HCT116 (cell line): ENCODE measurements around the gene LRIT2. TPM values are rescaled to one million over a fixed set of nuclear protein-coding genes. Genes with fewer than 3 reads are reported as not detected.

ENCODE experiments used
- ATAC-seq: fragments of 200-7000 bp; cut with Tn5 transposase; 2 replicates; pipeline ENCODE4 v1.9.1; 2020; ENCODE audit warnings: mild to moderate bottlenecking, moderate library complexity
- BruUV-seq: library from RNA; stranded (reverse); fragments of 400-500 nt; replicated peaks from 2 replicates; lab custom pipeline; 2021; lab: Mats Ljungman, UMichigan
- CTCF ChIA-PET: fragments of 300-600 bp; sonication (Branson Sonifier 250); formaldehyde crosslinking; loops from one replicate; lab custom pipeline; 2021; ENCODE audit warnings: antibody characterized with exemption; lab: Charles Lee
- POLR2A ChIA-PET: fragments of 300-600, 350-600 bp; sonication (Branson Sonifier 250); formaldehyde crosslinking; loops from one replicate; lab custom pipeline; 2021; ENCODE audit warnings: antibody characterized with exemption; lab: Charles Lee
- RAD21 ChIA-PET, 2 experiments: fragments of 300-600 bp; sonication (Branson Sonifier 250); formaldehyde crosslinking; loops; one replicate each; lab custom pipeline; 2023; ENCODE audit warnings: low total read pairs in 2 of 2; ENCODE audit not compliant: uncharacterized antibody in 2 of 2, unreplicated experiment in 2 of 2, low non-redundant PET in 1 of 2; lab: Charles Lee
- DNase-seq: peaks from one replicate; pipeline ENCODE4 v3.0.0-alpha.2; 2010; ENCODE audit warnings: low read depth, low spot score
- H2AFZ ChIP-seq: fragments of 200-600 bp; shearing (Covaris generic), sonication (generic); 2 replicates; pipeline ENCODE4 v1.6.1; 2017; ENCODE audit warnings: low read depth, mixed run types, mixed read lengths, antibody characterized with exemption, low read length; ENCODE audit not compliant: poor library complexity, severe bottlenecking
- H3K27ac ChIP-seq: 2 replicates; pipeline ENCODE4 v1.5.1; 2012; ENCODE audit warnings: low read depth, low read length
- H3K27me3 ChIP-seq: fragments of 200-600 bp; sonication (generic); 2 replicates; pipeline ENCODE4 v1.6.1; 2016; ENCODE audit warnings: mixed run types, low read length, mixed read lengths; ENCODE audit not compliant: insufficient read depth
- H3K36me3 ChIP-seq, 2 experiments: fragments of 200-500 bp in 1 of 2; fragments of 200-600 bp in 1 of 2; sonication (Bioruptor generic) in 1 of 2; sonication (generic) in 1 of 2; 2 replicates each; pipeline versions ENCODE4 v1.5.1 to v1.6.1; 2014 to 2016; ENCODE audit warnings: low read length in 2 of 2, inconsistent platforms in 1 of 2, mixed read lengths in 1 of 2, mixed run types in 1 of 2; ENCODE audit not compliant: insufficient read depth in 2 of 2, control insufficient read depth in 1 of 2
- H3K4me1 ChIP-seq, 2 experiments: fragments of 200-600 bp in 1 of 2; sonication (generic) in 1 of 2; 2 replicates each; pipeline versions ENCODE4 v1.5.1 to v1.6.1; 2012 to 2017; ENCODE audit warnings: low read length in 2 of 2, inconsistent platforms in 1 of 2, mild to moderate bottlenecking in 1 of 2, mixed read lengths in 1 of 2, mixed run types in 1 of 2, moderate library complexity in 1 of 2; ENCODE audit not compliant: insufficient read depth in 2 of 2, control insufficient read depth in 1 of 2
- H3K4me2 ChIP-seq: fragments of 200-600 bp; sonication (generic); 2 replicates; pipeline ENCODE4 v1.6.1; 2017; ENCODE audit warnings: mixed run types, low read length, mixed read lengths
- H3K4me3 ChIP-seq, 2 experiments: fragments of 200-600 bp in 1 of 2; sonication (generic) in 1 of 2; replicated peaks in 1 of 2; 2 replicates each; pipeline ENCODE4 v1.5.1; 2011 to 2016; ENCODE audit warnings: low read length in 2 of 2, control low read depth in 1 of 2, low read depth in 1 of 2, mild to moderate bottlenecking in 1 of 2, mixed read lengths in 1 of 2, mixed run types in 1 of 2
- H3K79me2 ChIP-seq: fragments of 200-600 bp; sonication (generic); 2 replicates; pipeline ENCODE4 v1.6.1; 2017; ENCODE audit warnings: mild to moderate bottlenecking, mixed run types, low read length, moderate library complexity, mixed read lengths; ENCODE audit not compliant: insufficient read depth
- H3K9ac ChIP-seq: fragments of 200-600 bp; sonication (generic); 2 replicates; pipeline ENCODE4 v1.6.1; 2016; ENCODE audit warnings: low read length, mixed read lengths
- H3K9me2 ChIP-seq: fragments of 200-600 bp; sonication (generic), shearing (Covaris generic); 2 replicates; pipeline ENCODE4 v1.6.1; 2017; ENCODE audit warnings: mixed run types, mild to moderate bottlenecking, moderate library complexity; ENCODE audit not compliant: insufficient read depth
- H3K9me3 ChIP-seq, 2 experiments: fragments of 200-500 bp in 1 of 2; fragments of 200-600 bp in 1 of 2; sonication (Bioruptor generic) in 1 of 2; sonication (generic) in 1 of 2; 2 replicates each; pipeline ENCODE4 v1.6.1; 2014 to 2017; ENCODE audit warnings: low read length in 2 of 2, mixed read lengths in 2 of 2, inconsistent platforms in 1 of 2, low read depth in 1 of 2, mild to moderate bottlenecking in 1 of 2, mixed run types in 1 of 2, moderate library complexity in 1 of 2; ENCODE audit not compliant: control insufficient read depth in 1 of 2, insufficient read depth in 1 of 2
- H4K20me1 ChIP-seq: fragments of 200-600 bp; sonication (generic), shearing (Covaris generic); 2 replicates; pipeline ENCODE4 v1.6.1; 2017; ENCODE audit warnings: mixed run types, mild to moderate bottlenecking, moderate library complexity; ENCODE audit not compliant: insufficient read depth
- ATF3 ChIP-seq: IDR thresholded peaks from 2 replicates; pipeline ENCODE4 v1.6.1; 2012
- CBX3 ChIP-seq: IDR thresholded peaks from 2 replicates; pipeline ENCODE4 v1.6.1; 2012; ENCODE audit warnings: low read depth
- CEBPB ChIP-seq: IDR thresholded peaks from 2 replicates; pipeline ENCODE4 v1.6.1; 2012; ENCODE audit warnings: low read depth
- CTCF ChIP-seq, 3 experiments: fragments of 200-600 bp in 1 of 3; sonication (generic) in 1 of 3; IDR thresholded peaks in 2 of 3; conservative IDR thresholded peaks in 1 of 3; 2 replicates each; pipeline ENCODE4 v1.5.1; 2012 to 2017; ENCODE audit warnings: low read depth in 2 of 3, low read length in 2 of 3, antibody characterized with exemption in 1 of 3, borderline replicate concordance in 1 of 3, control low read depth in 1 of 3, mild to moderate bottlenecking in 1 of 3, mixed read lengths in 1 of 3, mixed run types in 1 of 3, moderate library complexity in 1 of 3; ENCODE audit not compliant: insufficient read depth in 1 of 3
- EGR1 ChIP-seq: IDR thresholded peaks from 2 replicates; pipeline ENCODE4 v1.6.1; 2012; ENCODE audit warnings: low read depth
- ELF1 ChIP-seq: IDR thresholded peaks from 2 replicates; pipeline ENCODE4 v1.6.1; 2012; ENCODE audit warnings: low read depth, borderline replicate concordance
- EZH2 ChIP-seq: fragments of 200-600 bp; sonication (generic); IDR thresholded peaks from 2 replicates; pipeline ENCODE4 v1.6.1; 2017; ENCODE audit warnings: antibody characterized with exemption, mixed run types
- FOSL1 ChIP-seq: IDR thresholded peaks from 2 replicates; pipeline ENCODE4 v1.6.1; 2012; ENCODE audit warnings: low read depth
- MAX ChIP-seq: IDR thresholded peaks from 2 replicates; pipeline ENCODE4 v1.6.1; 2012
- POLR2A ChIP-seq: IDR thresholded peaks from 2 replicates; pipeline ENCODE4 v1.7.0; 2011; ENCODE audit warnings: borderline replicate concordance; ENCODE audit not compliant: insufficient read depth, insufficient read length; ENCODE audit errors: extremely low read depth
- POLR2AphosphoS5 ChIP-seq: IDR thresholded peaks from 2 replicates; pipeline ENCODE4 v1.6.1; 2011; ENCODE audit warnings: mild to moderate bottlenecking, low read depth, low read length, moderate library complexity
- RAD21 ChIP-seq: IDR thresholded peaks from 2 replicates; pipeline ENCODE4 v1.6.1; 2012; ENCODE audit warnings: low read depth, mild to moderate bottlenecking
- REST ChIP-seq: IDR thresholded peaks from 2 replicates; pipeline ENCODE4 v1.6.1; 2012; ENCODE audit warnings: low read depth
- SIN3A ChIP-seq: IDR thresholded peaks from 2 replicates; pipeline ENCODE4 v1.6.1; 2012; ENCODE audit warnings: low read depth
- SP1 ChIP-seq: IDR thresholded peaks from 2 replicates; pipeline ENCODE4 v1.6.1; 2012; ENCODE audit warnings: low read depth
- SRF ChIP-seq: IDR thresholded peaks from 2 replicates; pipeline ENCODE4 v1.6.1; 2012; ENCODE audit warnings: low read depth
- TCF7L2 ChIP-seq: IDR thresholded peaks from 2 replicates; pipeline ENCODE4 v1.7.0; 2011; ENCODE audit warnings: borderline replicate concordance, inconsistent platforms; ENCODE audit not compliant: insufficient read depth, insufficient read length; ENCODE audit errors: extremely low read depth
- YY1 ChIP-seq: IDR thresholded peaks from 2 replicates; pipeline ENCODE4 v1.6.1; 2011; ENCODE audit warnings: low read length, low read depth, moderate library complexity, mild to moderate bottlenecking; ENCODE audit not compliant: insufficient replicate concordance; ENCODE audit errors: extremely low read depth
- ZBTB33 ChIP-seq: IDR thresholded peaks from 2 replicates; pipeline ENCODE4 v1.6.1; 2011; ENCODE audit warnings: mild to moderate bottlenecking, low read length, moderate library complexity; ENCODE audit not compliant: insufficient replicate concordance; ENCODE audit errors: extremely low read depth
- ZFX ChIP-seq: fragments of 450-650 bp; IDR thresholded peaks from 2 replicates; pipeline ENCODE4 v1.6.1; 2017
- intact Hi-C: fragments of 100-400 bp; cut with micrococcal nuclease; formaldehyde crosslinking; loops from 2 replicates; pipeline ENCODE4 v1.10.0; 2022
- total RNA-seq: library from RNA; stranded (reverse); gene quantifications from one replicate; pipeline ENCODE4 v1.2.1, GENCODE V29; 2021; ENCODE audit not compliant: unreplicated experiment

Gene LRIT2
- total RNA-seq, 1 experiment from 2014 or later = not detected

DNA sequence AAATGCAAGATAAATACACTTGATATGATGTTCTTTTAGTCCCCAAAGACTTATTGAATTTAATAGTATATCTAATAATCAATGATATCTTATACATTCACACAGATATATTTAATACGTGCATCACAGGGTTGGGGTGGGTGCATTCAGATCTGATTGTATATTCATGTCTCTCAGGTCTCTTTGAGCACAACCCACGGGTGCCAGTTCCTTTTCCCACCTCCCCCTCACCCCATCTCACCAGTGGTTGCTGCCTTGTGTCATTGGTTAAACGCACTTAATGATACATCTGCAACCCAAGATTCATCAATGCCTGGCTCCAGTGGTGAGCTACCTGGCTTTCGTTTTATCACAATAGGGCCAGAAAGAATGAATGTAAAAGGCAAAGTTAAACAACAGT lies 9.8 kb upstream of the LRIT2 start:
- BruUV-seq = no TSS peak
- POLR2A ChIA-PET = no interaction called here
- H3K36me3 ChIP-seq = no peaks in the 10 kb centered on the region
- no peaks in the 10 kb centered on the region for H3K4me1 ChIP-seq
- H3K4me2 ChIP-seq = no peak overlapping the region
- CTCF ChIA-PET = no interaction called here
- no peak overlapping the region for H3K27ac ChIP-seq
- H4K20me1 ChIP-seq = no peaks in the 10 kb centered on the region
- H3K9me2 ChIP-seq = no peaks in the 10 kb centered on the region
- no peak overlapping the region for H2AFZ ChIP-seq
- H3K9me3 ChIP-seq = no peaks in the 10 kb centered on the region
- RAD21 ChIA-PET = no interaction called here
- TF ChIP-seq CEBPB = no peak
- no peak for TF ChIP-seq EGR1
- no peak for TF ChIP-seq ZBTB33
- TF ChIP-seq MAX = no peak
- no peak for TF ChIP-seq POLR2AphosphoS5
- no peak for TF ChIP-seq CBX3
- no peak for TF ChIP-seq TCF7L2
- TF ChIP-seq SRF = no peak
- no peak for TF ChIP-seq REST
- TF ChIP-seq YY1 = no peak
- TF ChIP-seq RAD21 = no peak
- TF ChIP-seq CTCF (IDR thresholded peaks at IDR 0.05 in 2 of 3, conservative IDR thresholded peaks at IDR 0.05 in 1 of 3; ENCODE audit: borderline replicate concordance in 1 of 3, insufficient read depth in 1 of 3, low read depth in 2 of 3, low read length in 2 of 3) = no peak
- no peak for TF ChIP-seq ELF1
- no peak for TF ChIP-seq ATF3
- no peak for TF ChIP-seq SP1
- TF ChIP-seq EZH2 = no peak
- TF ChIP-seq ZFX = no peak
- no peak for TF ChIP-seq FOSL1
- TF ChIP-seq POLR2A = no peak
- no peak for TF ChIP-seq SIN3A
- TF ChIP-seq, all 23 proteins: peak for 0
- Histone ChIP-seq H3K27me3 (peaks cover 5% of the 10 kb centered on the region; the same call in 1 of the 2 replicates), H3K9ac (no peak overlapping the region), H3K4me3 (no peak overlapping the region), H3K79me2 (no peaks in the 10 kb centered on the region)
- ATAC-seq = no peak
- intact Hi-C loops = no loop called here
- no peak for DNase-seq
